MM.1S (cell line): ENCODE results near the gene MOAP1.
A peak's percentile ranks its signal among the peaks of the same experiment; 100 is the strongest.

ENCODE experiments used
- DNase-seq: peaks from one replicate; pipeline ENCODE4 v3.0.0-alpha.2; 2015
- H2AFZ ChIP-seq: fragments of 300-600 bp; sonication (generic); 2 replicates; pipeline ENCODE4 v1.6.0; 2016; ENCODE audit warnings: antibody characterized with exemption, low read length
- H3F3A ChIP-seq: fragments of 300-600 bp; sonication (generic); 2 replicates; pipeline ENCODE4 v1.6.1; 2016; ENCODE audit warnings: mild to moderate bottlenecking, antibody characterized with exemption, low read length, moderate library complexity, mixed read lengths; ENCODE audit not compliant: insufficient read depth
- H3K27ac ChIP-seq: fragments of 300-600 bp; sonication (generic); 2 replicates; pipeline ENCODE4 v1.5.1; 2016; ENCODE audit warnings: mild to moderate bottlenecking, low read length
- H3K27me3 ChIP-seq: fragments of 300-600 bp; sonication (generic); replicated peaks from 2 replicates; pipeline ENCODE4 v1.6.0; 2016; ENCODE audit warnings: low read length; ENCODE audit not compliant: insufficient read depth
- H3K36me3 ChIP-seq: fragments of 300-600 bp; sonication (generic); replicated peaks from 2 replicates; pipeline ENCODE4 v1.6.1; 2016; ENCODE audit warnings: mild to moderate bottlenecking, low read length, mixed read lengths; ENCODE audit not compliant: insufficient read depth
- H3K4me1 ChIP-seq: fragments of 300-600 bp; sonication (generic); 2 replicates; pipeline ENCODE4 v1.6.1; 2016; ENCODE audit warnings: low read length, mixed read lengths
- H3K4me2 ChIP-seq: fragments of 300-600 bp; sonication (generic); 2 replicates; pipeline ENCODE4 v1.6.0; 2016; ENCODE audit warnings: low read depth, low read length
- H3K4me3 ChIP-seq: fragments of 300-600 bp; sonication (generic); 2 replicates; pipeline ENCODE4 v1.5.1; 2016; ENCODE audit warnings: low read length, mixed read lengths
- H3K79me2 ChIP-seq: fragments of 300-600 bp; sonication (generic); 2 replicates; pipeline ENCODE4 v1.6.1; 2016; ENCODE audit warnings: mixed run types, low read length, mixed read lengths
- H3K9ac ChIP-seq: fragments of 300-600 bp; sonication (generic); 2 replicates; pipeline ENCODE4 v1.6.1; 2016; ENCODE audit warnings: low read length, mixed read lengths
- H3K9me2 ChIP-seq: fragments of 300-600 bp; sonication (generic); replicated peaks from 2 replicates; pipeline ENCODE4 v1.6.1; 2016; ENCODE audit warnings: mild to moderate bottlenecking, low read length, mixed read lengths; ENCODE audit not compliant: insufficient read depth
- H3K9me3 ChIP-seq: fragments of 300-600 bp; sonication (generic); replicated peaks from 2 replicates; pipeline ENCODE4 v1.6.1; 2016; ENCODE audit warnings: mild to moderate bottlenecking, low read length, mixed read lengths; ENCODE audit not compliant: insufficient read depth
- H4K20me1 ChIP-seq: fragments of 300-600 bp; sonication (generic); 2 replicates; pipeline ENCODE4 v1.6.1; 2016; ENCODE audit warnings: mild to moderate bottlenecking, low read length, moderate library complexity, mixed read lengths; ENCODE audit not compliant: insufficient read depth
- EZH2 ChIP-seq: fragments of 300-600 bp; sonication (generic); optimal IDR thresholded peaks from 2 replicates; pipeline ENCODE3; 2017; ENCODE audit warnings: low read depth, mild to moderate bottlenecking, antibody characterized with exemption, low read length, mixed read lengths
- EZH2phosphoT487 ChIP-seq: fragments of 300-600 bp; sonication (generic); IDR thresholded peaks from 2 replicates; pipeline ENCODE4 v1.6.1; 2018; ENCODE audit warnings: antibody characterized with exemption, low read length
- TF ChIP-seq, protein P1 (sequence below): fragments of 300-600 bp; sonication (generic); IDR thresholded peaks from 2 replicates; pipeline ENCODE4 v1.5.1; 2016; ENCODE audit warnings: antibody characterized with exemption, low read length, mixed read lengths

Gene MOAP1

DNA sequence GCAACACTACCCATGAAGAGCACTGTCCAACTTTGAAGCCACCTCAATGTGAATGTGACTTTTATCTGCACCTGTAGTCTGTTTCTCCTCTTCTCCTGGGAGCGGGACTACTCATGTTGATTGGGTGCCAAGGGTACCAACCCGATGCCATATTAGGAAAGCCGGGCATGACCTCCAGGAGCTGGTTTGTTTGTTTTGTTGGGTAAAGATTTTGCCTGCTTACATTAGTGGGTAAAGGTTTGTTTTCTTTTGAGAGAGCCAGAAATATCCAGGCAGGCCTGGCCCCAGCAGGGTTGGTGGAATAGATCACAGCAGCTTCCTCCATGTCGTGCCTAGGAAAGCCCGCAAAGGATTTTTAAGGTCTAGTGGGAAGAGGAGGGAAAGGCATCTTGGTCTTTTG is 49.3 kb downstream of the MOAP1 start:
- TF ChIP-seq EZH2phosphoT487 = no peak
- TF ChIP-seq, protein P1, sequence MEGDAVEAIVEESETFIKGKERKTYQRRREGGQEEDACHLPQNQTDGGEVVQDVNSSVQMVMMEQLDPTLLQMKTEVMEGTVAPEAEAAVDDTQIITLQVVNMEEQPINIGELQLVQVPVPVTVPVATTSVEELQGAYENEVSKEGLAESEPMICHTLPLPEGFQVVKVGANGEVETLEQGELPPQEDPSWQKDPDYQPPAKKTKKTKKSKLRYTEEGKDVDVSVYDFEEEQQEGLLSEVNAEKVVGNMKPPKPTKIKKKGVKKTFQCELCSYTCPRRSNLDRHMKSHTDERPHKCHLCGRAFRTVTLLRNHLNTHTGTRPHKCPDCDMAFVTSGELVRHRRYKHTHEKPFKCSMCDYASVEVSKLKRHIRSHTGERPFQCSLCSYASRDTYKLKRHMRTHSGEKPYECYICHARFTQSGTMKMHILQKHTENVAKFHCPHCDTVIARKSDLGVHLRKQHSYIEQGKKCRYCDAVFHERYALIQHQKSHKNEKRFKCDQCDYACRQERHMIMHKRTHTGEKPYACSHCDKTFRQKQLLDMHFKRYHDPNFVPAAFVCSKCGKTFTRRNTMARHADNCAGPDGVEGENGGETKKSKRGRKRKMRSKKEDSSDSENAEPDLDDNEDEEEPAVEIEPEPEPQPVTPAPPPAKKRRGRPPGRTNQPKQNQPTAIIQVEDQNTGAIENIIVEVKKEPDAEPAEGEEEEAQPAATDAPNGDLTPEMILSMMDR = no peak
- TF ChIP-seq EZH2 = no peak
- no peaks in the 10 kb centered on the region for H3K9me3 ChIP-seq
- H3K36me3 ChIP-seq = no peaks in the 10 kb centered on the region
- no peaks in the 10 kb centered on the region for H3K9me2 ChIP-seq
- no peak overlapping the region for H3K27ac ChIP-seq
- no peak overlapping the region for H2AFZ ChIP-seq
- DNase-seq = no peak
- no peaks in the 10 kb centered on the region for H3K4me1 ChIP-seq
- H3K27me3 ChIP-seq = no peaks in the 10 kb centered on the region
- no peak overlapping the region for H3K9ac ChIP-seq
- H3K4me2 ChIP-seq = no peak overlapping the region
- H3K4me3 ChIP-seq = no peak overlapping the region
- no peaks in the 10 kb centered on the region for H3F3A ChIP-seq
- H3K79me2 ChIP-seq = no peaks in the 10 kb centered on the region
- no peaks in the 10 kb centered on the region for H4K20me1 ChIP-seq

DNA sequence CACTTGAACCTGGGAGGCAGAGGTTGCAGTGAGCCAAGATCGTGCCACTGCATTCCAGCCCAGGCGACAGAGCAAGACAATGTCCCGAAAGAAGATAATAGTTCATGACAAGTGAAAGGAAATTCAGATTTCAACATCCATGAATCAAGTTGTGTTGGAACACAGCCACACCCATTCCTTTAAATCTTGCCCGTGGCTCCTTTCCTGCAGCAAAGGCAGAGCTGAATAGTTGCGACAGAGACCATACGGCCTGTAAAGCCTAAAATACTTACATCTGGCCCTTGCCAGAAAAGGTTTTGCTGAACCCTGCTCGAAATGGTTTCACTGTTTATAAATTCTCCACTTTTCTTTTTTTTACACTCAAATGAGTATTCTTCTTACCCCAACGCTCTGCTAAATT is 51.2 kb downstream of the MOAP1 start:
- Histone ChIP-seq H4K20me1 (no peaks in the 10 kb centered on the region), H3K79me2 (no peaks in the 10 kb centered on the region), H3K4me2 (no peak overlapping the region), H3K27me3 (no peaks in the 10 kb centered on the region), H2AFZ (no peak overlapping the region), H3K27ac (no peak overlapping the region), H3K9ac (no peak overlapping the region), H3K9me2 (no peaks in the 10 kb centered on the region), H3K9me3 (no peaks in the 10 kb centered on the region), H3K4me3 (no peak overlapping the region), H3K36me3 (no peaks in the 10 kb centered on the region), H3F3A (no peaks in the 10 kb centered on the region), H3K4me1 (no peaks in the 10 kb centered on the region)
- DNase-seq = no peak
- TF ChIP-seq EZH2 = no peak
- TF ChIP-seq, protein P1 = no peak
- no peak for TF ChIP-seq EZH2phosphoT487

DNA sequence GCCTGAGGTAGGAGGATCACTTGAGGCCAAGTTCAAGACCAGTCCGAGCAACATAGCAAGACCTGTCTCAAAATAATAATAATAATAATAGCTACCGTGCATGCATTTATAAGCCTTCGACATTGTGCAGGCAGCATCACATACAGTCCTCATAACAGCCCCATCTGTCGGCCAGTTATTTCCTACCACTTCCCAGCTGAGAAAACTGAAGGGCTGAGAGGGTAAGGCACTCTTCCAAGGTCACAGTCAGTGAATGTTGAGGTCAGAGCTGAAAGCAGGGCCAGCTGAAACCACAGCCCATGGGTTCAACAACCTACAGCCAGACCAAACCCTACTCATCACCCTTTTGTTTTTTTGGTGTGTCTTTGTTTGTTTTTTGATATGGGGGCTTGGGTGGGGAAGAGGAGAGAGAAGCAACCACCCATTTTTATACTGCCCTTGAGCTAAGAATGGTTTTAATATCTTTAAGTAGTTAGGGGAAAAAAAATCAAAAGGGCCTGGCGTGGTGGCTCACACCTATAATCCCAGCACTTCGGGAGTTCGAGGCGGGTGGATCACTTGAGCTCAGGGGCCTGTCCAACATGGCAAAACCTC is 52.1 kb downstream of the MOAP1 start:
- DNase-seq = peak; percentile 8
- Histone ChIP-seq H3K4me3 (no peak overlapping the region), H3K79me2 (no peaks in the 10 kb centered on the region), H3F3A (no peaks in the 10 kb centered on the region), H3K9ac (no peak overlapping the region), H3K9me3 (no peaks in the 10 kb centered on the region), H3K36me3 (no peaks in the 10 kb centered on the region), H3K4me2 (no peak overlapping the region), H3K4me1 (no peaks in the 10 kb centered on the region), H2AFZ (no peak overlapping the region), H3K27ac (no peak overlapping the region), H3K9me2 (no peaks in the 10 kb centered on the region), H4K20me1 (no peaks in the 10 kb centered on the region), H3K27me3 (no peaks in the 10 kb centered on the region)
- no peak for TF ChIP-seq EZH2
- TF ChIP-seq, protein P1 = peak; percentile 37
